Renal cortex interstitium (tissue), 11 donors: ENCODE measurements around the gene STXBP4. TPM values are rescaled to one million over a fixed set of nuclear protein-coding genes. Genes with fewer than 3 reads are reported as not detected.

Experiments
- DNase-seq, 11 donors: peaks; one replicate each; pipeline ENCODE4 v3.0.0-alpha.2; 2013; ENCODE audit warnings: low read depth in 9 of 11, low spot score in 4 of 11; ENCODE audit errors: extremely low read depth in 1 of 11
- polyA plus RNA-seq, 3 donors: library from polyadenylated mRNA; unstranded; fragments of 120-200 nt; gene quantifications; one replicate each; pipeline ENCODE4 v1.2.1, GENCODE V29; 2013; ENCODE audit not compliant: insufficient read length in 3 of 3

The STXBP4 gene
- polyA plus RNA-seq, 3 donors, result 14.5 to 21.4 (median 14.9) TPM

DNA sequence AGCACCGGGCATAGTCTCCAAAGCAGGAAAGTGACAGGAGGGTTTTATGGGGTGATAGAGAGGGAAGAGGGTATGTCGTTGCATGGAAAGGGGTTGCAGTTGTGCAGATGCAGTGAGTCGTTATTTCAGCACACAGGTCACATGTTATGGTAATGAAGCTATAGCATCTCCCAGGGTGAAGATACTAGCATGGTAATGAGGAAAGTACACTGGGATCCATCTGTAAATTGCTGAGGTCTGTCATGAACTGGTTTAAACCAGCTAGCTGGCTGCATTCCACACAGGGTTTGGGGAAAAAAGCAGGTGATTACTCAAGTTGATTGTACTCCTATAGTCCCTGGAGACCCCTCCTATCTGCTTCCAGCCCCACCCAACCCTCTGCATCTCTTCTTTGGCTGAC, 11.8 kb upstream of the STXBP4 start:
- DNase-seq, result no peak

DNA sequence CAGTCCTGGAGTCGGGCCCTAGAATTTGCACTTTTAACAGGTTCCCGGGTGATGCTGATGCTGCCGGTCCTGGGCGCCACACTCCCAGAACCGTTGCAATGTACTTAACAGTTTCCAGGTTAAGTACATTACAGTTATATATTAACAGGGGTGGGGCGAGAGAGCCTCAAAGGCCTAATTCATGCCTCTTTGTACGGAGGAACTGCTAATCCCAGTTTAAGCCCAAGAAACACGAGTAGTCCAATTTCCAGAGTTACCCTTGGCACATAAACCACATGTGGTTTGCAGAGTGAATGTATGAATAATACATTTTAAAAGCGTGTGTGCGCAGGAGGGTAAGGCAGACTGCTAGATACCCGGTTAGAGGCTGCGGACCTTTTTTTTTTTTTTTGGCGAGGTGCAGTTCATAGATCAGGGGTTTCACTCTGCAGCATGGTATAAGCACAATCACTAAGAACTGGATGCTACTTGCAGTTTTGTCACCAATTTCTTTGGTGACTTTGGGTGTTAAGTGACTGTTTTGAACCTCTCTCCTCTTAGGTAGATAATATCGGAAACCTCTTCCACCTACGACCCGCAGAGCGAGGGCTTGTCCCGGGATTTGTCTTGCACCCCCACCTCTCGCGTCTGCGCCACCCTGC, 824 bp upstream of the STXBP4 start:
- peak in 10 of 11 donors; percentile 4 to 44 (median 31) for DNase-seq

DNA sequence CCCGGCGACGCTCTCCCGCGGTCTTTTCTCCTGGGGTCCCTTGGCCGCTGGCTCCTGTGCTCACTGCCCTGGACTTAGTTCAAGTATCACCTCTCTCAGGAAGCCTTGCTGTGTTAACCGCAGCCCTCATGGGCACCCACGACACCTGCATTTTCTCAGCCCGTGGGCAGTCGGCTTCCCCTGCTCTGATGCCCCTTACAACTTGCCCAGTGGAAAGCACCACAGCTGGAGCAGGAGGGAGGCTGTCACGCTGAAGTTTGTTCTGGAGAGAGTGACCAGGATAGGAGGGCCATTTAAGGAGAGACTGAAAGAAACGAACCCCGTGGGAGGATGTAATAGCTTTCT, 395 bp downstream of the STXBP4 start:
- DNase-seq, result peak in 5 of 11 donors; percentile 4 to 26 (median 19)

DNA sequence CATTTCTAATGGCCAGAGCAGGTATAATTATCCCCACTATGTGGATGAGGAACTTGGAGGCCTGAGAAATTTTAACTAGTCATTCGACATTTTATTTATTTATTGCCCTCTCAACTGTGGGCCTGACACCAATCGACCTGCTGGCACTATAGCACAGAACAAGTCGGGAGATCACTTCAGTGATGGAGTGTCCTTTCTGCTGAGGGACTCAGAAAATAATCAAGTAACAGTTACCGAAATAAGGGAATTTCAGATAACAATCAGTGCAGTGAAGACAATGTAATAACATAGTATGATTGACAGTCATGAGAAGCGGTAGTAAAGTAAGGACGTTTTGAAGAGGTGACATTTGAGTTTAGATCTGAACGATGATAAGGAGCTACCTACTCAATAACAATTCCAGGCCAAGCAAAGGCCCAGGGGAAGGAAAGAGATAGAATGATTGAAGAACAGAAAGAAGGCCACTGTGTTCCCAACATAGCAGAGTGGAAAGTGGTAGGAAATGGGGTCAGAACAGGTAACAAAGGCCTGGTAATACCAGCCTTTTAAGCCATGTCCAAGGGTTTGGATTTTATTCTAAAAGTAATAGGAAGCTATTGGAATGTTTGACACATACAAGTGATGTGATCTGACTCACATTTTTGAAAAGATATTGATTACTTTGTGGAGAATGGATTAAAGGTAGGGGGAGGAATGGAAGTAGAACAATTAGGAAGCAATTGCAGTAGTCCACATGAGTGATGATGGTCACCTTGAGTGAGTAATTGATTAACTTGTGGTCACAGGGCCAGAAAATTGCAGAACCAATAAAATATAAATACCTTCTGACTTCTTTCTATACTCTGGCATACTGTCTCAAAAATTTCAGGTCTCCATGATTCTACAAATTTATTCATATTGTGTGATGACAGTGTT, 1.4 kb downstream of the STXBP4 start:
- DNase-seq, result no peak

DNA sequence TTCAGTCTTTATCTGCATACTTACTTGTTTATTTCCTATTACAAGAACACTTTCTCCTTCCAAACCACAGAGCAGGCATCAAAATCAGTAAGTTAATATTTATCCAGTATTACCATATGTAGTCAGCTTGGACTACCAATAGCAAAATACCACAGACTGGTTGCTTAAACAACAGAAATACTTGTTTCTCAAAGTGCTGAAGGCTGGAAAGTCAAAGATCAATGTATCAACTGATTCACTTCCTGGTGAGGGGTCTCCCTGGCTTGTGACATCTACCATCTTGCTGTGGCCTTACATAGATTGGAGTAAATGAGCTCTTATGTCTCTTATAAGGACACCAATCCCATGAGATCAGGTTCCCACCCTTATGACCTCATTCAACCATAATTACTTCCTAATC, 2.6 kb downstream of the STXBP4 start:
- DNase-seq, result no peak

DNA sequence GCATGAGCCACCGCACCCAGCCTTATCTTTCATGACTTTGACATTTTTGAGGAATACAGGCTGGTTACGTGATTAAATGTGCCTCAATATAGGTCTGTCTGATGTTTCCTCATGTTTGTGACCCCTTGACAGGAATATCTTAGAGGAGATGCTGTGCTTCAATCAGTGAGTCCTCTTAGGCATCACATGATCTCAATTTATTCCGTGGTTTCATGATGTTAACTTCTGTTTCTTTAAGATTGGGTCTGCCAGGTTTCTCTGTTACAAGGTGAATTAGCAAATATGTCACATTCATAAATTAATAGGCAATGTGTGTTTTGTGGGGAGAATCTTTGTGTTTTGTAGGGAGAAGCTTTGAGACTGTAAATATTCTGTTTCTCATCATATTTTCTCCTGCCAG, 3.3 kb downstream of the STXBP4 start:
- no peak for DNase-seq

DNA sequence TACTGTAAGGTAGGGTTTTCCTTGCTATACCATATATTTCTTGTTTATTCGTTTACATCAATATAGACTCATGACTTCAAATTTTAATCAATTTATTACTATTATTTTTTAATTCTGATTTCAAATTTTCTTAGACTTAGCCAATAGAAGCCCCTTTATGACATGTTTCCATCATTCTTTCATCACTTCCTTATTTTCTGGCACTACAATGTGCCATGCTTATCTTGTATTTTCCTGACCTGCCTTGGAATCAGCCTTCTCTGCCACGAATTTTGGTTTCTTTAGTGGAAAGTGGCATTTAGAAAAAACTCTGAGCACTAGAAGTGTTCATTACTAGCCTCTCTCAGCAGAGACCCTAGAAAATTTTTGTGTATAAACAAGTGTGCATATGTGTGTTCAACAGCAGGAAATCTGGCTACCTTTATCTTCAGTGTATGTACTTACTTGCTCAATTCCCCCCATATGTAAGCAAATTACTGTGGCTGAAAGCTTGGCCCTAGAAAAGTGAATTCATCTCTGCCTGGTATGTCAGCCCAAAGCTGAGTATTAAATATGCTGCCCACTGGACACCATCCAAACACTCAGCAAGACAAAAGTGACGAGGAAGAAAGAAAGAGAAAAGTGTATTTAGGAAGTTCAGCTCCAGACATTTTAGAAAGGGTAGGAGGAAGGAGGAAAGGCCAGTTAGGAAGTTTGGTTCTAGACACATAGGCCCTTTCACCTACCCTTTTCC, 4.0 kb downstream of the STXBP4 start:
- DNase-seq, result no peak

DNA sequence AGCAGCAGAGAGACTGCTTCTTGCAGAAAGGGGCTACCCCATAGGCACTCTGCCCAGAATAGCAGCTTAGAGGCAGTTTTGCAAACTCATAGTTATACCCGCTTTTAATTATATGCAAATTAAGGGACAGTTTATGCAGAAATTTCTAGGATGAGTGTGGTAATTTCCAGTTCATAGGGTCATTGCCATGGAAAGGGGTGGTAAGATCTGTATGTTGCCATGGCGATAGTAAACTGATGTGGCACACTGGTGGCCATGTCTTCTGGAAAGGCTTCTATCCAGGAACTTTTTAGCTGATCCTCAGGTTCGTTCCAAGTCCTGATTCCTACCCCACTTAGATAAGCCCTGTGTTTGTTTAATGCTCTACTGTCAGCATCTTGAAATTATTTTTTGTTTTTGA, 6.2 kb downstream of the STXBP4 start:
- no peak for DNase-seq

DNA sequence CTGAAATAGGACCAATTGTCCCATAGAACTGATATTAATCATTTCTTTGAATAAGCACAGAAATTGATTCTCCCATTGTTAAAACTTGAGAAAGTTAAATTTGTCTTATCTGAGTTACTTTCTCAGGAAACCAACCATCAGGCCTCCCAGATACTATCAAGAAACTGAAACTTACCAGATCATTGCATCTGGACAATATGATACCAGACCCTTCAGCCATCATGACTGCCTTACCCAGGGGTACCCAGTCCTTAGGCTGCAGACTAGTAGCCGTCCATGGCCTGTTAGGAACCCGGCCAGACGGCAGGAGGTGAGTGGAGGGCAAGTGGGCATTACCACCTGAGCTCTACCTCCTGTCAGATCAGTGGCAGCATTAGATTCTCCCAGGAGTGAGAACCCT, 7.8 kb downstream of the STXBP4 start:
- no peak for DNase-seq

DNA sequence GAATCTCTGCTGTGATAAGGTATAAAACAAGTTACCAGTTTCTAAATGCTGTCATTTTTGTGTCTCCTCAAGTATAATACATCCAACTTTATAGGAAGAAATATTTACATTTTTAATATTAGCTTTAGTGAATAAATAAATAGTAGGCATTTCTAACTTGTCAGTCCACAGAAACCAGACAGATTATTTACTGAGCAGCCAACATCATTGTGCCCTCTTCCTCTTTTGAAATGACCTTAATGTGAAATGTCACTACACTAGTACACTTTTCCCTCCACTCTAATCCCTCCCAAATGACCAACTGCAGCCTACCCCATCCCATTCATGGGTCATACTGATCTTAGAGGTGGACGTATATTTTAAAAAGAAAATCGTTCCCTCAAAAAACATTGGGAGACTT, 9.2 kb downstream of the STXBP4 start:
- no peak for DNase-seq

DNA sequence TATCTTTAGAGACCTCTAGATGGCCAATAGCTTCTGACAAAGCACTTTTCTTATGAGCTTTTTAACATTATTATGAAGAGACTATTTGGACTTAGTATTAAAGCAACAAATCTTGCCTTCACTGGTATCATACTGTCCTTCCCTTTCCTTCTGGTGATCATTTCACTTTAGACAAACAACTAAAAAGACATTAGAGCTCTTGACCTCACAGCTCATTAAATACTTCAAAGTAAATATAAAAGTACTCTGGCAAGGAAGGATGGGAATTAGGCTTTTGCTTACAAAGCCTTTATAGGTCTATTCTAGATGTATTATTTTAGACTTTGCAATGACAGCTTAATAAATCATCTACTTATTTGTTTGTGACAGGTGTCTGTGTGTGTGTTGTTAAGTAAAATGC, 11.1 kb downstream of the STXBP4 start:
- no peak for DNase-seq

DNA sequence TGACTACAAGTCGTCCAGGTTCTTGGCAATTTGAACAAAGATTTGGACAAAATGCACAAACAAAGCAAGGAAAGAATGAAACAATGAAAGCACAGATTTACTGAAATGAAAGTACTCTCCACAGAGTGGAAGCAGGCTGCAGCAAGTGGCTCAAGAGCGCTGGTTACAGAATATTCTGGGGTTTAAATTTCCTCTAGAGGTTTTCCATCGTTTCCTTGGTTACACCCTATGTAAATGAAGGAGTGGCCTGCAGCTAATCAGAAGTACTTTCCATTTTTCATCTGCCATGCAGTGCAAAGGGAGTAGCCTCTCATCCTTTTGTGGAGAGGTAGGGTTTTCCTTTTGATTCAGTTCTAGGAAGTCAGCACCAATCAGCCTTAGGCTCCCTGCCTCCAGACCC, 11.8 kb downstream of the STXBP4 start:
- no peak for DNase-seq

DNA sequence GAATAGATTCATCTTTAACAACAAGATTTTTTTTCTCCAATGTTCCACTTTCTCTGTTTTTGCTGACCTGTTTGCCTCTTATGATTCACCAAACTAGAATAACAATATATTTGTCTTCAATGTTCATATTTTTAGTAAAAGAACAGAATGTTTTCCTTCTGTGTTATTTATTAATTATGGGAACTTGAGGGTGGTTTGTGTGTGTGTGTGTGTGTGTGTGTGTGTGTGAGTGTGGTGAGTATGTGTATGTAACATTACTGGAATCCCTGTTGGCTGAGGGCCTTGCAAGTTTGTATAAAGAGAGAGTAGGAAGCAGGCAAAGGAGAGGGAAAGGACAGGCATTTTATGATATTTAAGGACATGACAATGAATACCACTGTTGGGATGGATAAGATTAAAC, 13.8 kb downstream of the STXBP4 start:
- DNase-seq, result no peak

DNA sequence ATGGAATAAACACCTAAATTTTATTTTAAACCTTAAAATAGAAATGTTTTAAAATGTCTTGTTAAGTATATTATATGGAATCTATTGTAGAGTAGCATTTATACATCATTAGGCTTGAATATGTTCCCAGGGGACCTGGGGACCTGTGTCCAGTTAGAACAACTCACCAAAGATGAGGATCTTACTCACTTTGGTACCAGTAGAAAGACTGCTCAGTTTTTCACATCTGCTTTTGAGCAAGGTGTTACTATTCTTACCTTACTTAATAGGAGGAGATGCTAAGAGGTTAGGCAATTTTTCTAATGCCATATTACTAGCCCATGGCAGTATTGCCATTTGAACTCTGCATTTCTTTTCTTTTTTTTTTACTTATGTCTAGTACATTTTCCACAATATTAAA, 14.7 kb downstream of the STXBP4 start:
- no peak for DNase-seq

DNA sequence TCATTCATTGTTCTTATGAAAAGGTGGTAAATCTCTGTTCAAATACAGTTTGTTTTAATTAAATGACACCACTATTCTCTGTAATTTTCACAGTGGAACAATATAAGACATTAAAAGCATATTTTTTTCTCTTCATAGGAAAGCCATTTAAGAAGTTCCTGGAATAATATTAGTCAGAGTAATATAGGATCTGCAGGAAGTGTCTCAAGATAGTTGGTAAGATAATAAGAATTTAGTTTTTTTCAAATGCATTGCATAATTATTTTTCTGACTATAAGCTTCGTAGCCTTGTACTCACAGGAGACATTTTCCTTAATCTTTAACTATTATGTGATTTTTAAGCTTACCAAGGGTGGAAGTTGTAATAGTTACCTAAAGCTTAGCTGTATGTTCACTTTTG, 16.9 kb downstream of the STXBP4 start:
- no peak for DNase-seq

DNA sequence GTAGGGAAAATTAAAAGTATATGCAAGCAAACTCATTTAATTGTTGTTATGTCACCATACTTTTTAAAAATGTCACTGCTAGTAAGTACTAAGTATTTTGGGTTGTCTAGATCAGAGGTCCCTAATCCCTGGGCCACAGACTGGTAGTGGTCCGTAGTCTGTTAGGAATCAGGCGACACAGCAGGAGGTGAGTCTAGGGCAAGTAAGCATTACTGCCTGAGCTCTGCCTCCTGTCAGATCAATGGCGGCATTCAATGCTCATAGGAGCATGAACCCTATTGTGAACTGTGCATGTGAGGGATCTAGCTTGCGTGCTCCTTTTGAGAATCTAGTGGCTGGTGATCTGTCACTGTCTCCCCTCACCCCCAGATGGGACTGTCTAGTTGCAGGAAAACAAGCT, 21.6 kb downstream of the STXBP4 start:
- no peak for DNase-seq

DNA sequence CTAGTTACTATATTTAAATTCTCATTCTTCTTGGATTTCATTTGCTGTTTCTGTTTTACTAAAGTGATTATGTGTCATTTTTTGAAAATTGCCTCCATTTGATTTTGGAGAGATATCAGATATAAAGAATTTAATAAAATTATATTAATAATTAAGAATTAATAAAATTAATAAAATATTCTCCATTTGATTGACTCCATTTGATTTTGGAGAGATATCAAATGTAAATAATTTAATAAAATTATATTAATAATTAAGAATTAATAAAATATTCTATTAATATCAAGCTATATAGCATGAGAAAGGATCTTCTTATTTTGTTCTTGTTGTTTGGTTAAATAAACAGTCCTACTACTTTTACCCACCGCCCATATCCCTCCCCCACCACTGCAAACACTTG, 23.0 kb downstream of the STXBP4 start:
- DNase-seq, result no peak

DNA sequence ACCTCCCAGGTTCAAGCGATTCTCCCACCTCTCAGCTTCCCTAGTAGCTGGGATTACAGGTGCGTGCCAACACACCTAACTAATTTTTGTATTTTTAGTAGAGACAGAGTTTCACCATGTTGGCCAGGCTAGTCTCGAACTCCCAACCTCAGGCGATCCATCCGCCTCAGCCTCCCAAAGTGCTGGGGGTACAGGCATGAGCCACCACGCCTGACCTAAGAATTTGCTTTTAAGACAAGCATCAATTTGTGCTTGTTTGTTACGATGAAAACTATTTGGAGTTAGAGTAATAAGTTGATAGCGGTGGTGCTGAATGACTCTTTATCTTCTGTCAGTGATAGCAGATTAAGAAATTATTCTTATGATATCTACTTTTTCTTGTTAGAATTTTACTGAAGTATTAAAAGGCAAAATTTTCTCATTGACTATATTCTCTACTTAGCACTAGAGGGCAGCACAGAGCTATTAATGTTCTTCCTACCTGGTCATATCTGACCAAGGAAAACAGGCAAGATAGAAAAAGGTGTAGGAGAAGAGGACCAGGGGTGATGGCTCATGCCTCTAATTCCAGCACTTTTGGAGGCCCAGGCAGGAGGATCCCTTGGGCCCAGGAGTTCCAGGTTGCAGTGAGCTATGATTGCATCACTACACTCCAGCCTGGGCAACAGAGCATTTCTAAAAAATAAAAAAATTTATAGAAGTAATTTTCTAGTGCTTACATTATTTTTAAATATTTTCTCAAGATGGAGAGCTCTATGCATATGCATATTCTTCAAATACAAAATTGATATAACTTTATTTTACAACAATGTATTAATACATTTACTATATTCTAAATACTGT, 24.5 kb downstream of the STXBP4 start:
- peak; percentile 17 to 48 (median 28) for DNase-seq

DNA sequence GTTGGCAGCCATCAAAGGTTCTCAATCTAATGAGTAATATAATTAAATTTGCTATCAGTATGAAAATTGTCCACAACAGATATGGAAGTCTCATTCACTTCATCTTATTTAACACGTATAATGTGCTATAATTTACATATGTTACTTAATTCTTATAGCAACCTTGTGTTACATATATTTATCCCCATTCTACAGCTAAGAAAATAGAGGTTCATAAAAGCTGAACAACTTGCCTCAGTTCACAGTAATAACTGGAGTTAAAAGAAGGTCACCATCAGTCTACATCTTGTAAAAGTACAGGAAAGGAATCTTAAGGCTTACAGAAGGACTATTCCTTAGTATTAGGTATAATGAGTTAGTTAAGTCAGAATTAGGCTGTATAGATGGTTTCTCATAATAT, 27.9 kb downstream of the STXBP4 start:
- no peak for DNase-seq
